Forelimb muscle (tissue), 1 donor: ENCODE results near the gene PIP4K2A. TPM values are rescaled to one million over a fixed set of nuclear protein-coding genes. Genes with fewer than 3 reads are reported as not detected.

Experiments
- DNase-seq: peaks from one replicate; pipeline ENCODE4 v3.0.0-alpha.2; 2013; ENCODE audit warnings: low read depth
- polyA plus RNA-seq: library from polyadenylated mRNA; unstranded; fragments of 120-200 nt; gene quantifications from one replicate; pipeline ENCODE4 v1.2.1, GENCODE V29; 2013; ENCODE audit not compliant: insufficient read length

Gene PIP4K2A
- polyA plus RNA-seq, 1 donor, result 17.3 TPM

- no peak for DNase-seq
Observed at GRCh38 chr10:22638863-22639262, 75.5 kb downstream of the PIP4K2A start.

DNA sequence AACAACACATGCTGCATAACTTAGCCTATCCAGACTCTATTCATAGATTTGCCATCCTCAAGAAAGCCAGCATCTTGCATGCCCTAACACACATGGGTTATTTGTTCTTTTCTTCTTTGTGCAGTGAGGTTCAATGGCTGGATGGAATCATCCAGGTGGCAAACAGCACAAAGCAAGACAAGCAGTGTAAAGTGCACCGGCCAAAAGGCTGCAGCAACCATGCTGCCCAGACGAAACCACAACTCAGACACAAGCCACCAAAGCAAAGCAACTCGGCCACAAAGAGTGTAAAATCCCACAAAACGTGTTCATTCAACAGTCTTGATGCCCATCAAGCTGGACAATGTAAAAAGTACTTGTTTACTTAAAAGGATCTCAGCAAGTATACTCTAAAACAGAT lies 76.9 kb downstream of the PIP4K2A start:
- DNase-seq, result no peak

DNA sequence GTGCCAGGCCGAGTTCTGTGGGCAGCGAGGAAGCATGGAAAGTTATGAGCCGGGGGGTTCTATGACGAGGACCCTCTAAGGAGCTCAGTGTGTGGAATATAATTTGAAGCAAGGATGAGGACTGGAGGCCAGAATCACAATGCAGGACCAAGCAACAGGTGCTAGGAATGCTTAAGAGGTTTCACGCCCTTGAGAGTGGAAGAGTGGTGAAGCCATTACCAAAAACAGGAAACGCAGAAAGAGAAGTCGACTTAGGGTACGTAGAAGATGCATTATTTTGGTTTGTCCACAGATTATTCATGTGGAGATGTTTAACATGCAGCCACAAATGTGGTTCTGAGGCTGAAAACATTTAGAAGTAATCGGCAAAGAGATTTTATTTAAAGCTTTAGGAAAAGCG lies 78.7 kb downstream of the PIP4K2A start:
- DNase-seq, result no peak

GRCh38 chr10:22634606-22635459 lies 79.5 kb downstream of the PIP4K2A start:
- DNase-seq, result no peak

DNA sequence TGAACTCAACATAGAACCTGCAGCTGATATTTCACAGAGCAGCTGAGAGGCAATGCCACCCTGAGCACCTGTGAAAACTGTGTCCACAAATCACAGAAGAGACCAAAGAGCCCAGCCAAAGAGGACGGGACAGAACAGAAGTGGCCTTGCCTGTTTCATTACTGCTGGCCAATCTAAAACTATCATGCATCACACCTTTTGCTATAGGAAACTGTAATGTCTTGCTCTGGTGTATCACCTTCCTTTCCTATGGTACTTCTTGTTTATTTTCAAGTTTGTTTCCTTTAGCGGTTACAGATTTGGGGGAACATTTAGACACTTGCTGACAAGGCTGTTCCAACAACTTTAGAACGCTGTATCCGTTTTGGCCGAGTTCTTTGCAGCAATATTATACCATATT lies 80.3 kb downstream of the PIP4K2A start:
- DNase-seq, result no peak

- DNase-seq, result no peak
Observed at GRCh38 chr10:22633528-22633927, 80.8 kb downstream of the PIP4K2A start.

DNA sequence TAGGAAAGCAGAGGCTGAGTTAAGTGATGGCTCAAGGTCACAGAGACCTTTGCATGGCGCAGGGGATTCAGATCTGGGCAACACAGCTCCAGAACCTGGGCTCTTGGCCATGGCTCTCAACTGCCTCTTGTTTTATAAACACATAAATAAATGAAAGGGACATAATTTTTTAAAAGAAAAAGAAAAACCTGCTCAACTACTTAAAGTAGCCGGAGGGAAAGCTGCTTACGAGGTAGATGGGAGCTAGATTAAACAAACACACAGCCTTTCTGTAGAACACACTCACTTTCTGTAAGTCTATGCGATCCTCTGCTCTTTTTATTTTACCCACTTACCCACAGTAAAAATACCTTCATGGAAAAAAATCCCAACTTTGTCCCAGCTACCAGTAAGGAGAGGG lies 81.3 kb downstream of the PIP4K2A start:
- no peak for DNase-seq

- no peak for DNase-seq
Observed at GRCh38 chr10:22631646-22632278, 82.6 kb downstream of the PIP4K2A start.

GRCh38 chr10:22631185-22631584 lies 83.2 kb downstream of the PIP4K2A start:
- DNase-seq, result no peak

GRCh38 chr10:22630234-22631174 lies 83.9 kb downstream of the PIP4K2A start:
- DNase-seq, result no peak

DNA sequence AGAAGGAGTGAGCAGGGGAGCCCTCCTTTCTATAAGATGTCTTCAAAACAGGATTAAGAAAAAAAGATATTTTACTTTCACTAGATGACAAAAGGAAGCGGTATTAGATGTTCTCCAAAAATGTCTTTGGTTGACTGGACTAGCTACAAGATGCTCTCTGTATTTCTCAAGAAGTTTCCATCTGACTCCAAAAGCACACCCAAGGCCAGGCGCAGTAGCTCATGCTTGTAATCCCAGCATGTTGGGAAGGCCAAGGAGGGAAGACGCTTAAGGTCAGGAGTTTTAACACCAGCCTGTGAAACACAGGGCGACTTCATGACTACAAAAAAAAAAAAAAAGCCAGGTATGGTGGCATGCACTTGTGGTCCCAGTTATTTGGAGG lies 84.5 kb downstream of the PIP4K2A start:
- no peak for DNase-seq

GRCh38 chr10:22629126-22629525 lies 85.3 kb downstream of the PIP4K2A start:
- no peak for DNase-seq

- DNase-seq, result no peak
Observed at GRCh38 chr10:22628309-22628708, 86.1 kb downstream of the PIP4K2A start.

DNA sequence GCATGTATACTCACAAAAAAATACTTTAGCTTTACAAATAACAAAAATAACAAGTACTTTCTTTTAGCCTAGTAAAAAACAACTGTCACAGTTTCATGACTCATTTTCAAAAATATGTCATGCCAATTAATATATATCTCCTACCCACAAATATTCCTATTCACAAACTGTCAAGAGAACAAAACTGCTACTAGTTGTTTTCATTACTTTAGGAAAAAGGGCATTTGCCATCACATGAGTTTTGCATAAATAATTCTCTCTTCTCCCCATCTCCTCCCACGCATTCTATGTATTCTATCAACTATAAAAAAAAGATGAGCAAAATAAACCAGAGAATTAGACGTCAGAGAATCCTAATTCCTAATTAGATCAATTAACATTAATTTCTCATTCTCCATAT lies 87.6 kb downstream of the PIP4K2A start:
- DNase-seq, result no peak

GRCh38 chr10:22625516-22626290 lies 88.7 kb downstream of the PIP4K2A start:
- DNase-seq, result no peak

- no peak for DNase-seq
Observed at GRCh38 chr10:22624287-22624738, 90.1 kb downstream of the PIP4K2A start.

DNA sequence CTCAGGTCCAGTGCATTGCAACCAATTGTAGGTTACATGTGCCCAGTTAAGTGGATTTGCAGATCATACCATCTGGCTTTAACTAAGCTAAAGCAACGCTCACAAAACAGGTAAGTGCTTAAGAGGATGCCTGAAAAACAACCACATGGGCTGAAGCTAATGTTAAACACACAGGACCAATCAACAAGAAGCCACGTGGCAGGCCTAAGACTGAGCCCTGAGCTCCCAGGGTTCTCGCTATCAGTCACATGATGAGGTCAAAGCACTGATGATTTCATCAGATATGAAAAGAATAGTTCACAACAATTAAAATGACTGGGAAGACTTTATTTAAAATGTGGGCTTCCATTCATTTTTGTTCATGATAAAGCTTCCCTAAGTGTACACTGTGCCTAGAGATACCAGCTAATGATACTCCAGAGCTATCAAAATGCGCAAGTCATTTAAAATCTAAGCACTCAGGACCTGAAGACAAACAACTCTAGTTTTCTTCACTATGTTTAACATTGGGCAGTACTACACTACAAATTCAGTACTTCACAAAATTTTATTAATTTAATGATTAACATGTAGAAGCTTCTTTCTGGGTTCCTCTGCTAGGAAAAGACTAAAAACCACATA lies 90.6 kb downstream of the PIP4K2A start:
- DNase-seq, result no peak

DNA sequence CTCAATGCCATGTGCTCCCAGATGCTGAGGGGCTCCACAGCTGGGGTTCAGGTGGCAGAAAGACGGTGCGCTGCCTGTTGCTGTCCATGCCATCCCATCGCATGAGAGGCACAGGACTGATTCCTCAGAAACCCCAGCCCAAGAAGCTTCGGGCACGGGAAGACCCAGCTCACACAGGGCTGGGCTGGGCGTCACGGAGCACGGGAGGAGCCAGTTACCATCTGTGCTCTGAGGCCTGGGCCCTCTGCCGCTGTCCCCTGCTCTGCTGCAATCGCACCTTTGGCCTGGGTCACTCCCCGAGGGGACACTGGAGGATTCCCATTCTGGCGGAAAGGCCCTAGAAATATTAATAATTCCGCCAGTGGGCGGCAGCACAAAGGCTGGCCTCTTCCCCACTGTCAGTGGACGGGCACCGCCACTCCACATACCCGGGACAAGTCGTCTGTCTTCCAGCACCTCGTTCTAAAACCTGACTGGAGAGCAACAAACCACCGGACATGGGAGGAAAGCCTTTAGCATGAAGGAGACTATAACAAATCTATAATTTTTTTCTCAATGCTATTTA lies 92.1 kb downstream of the PIP4K2A start:
- no peak for DNase-seq

DNA sequence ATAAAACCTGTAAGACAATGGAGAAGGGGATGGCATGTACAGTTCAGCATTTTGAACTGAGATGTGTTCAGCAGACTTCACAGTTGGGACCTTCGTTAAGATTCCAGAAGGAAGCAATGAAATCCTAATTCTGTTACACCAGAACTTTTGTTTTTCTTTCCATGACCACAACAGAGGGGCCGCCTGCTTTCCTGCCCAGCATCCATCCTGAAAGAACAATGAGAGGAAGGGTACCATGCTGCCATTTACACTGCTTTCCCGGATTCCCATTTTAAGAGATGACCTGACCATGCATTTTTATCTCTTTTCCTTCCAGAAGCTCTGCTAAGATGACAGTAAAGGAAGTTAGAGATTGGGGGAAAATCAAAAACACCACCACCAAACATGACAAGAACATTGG lies 92.7 kb downstream of the PIP4K2A start:
- DNase-seq, result no peak

- no peak for DNase-seq
Observed at GRCh38 chr10:22620929-22621328, 93.4 kb downstream of the PIP4K2A start.
